GM18870 (cell line): Measurements from ENCODE around the gene PARN.
"Not testable (repeated sequence)": the region's sequence is repeated elsewhere in the genome, so short reads cannot be mapped to it uniquely, and the experiment has no call there.

Experiments
- ATAC-seq: cut with Tn5 transposase; IDR thresholded peaks from one replicate; pipeline ENCODE4 v1.9.1; 2021; ENCODE audit warnings: moderate library complexity; ENCODE audit not compliant: unreplicated experiment

Gene PARN, protein sequence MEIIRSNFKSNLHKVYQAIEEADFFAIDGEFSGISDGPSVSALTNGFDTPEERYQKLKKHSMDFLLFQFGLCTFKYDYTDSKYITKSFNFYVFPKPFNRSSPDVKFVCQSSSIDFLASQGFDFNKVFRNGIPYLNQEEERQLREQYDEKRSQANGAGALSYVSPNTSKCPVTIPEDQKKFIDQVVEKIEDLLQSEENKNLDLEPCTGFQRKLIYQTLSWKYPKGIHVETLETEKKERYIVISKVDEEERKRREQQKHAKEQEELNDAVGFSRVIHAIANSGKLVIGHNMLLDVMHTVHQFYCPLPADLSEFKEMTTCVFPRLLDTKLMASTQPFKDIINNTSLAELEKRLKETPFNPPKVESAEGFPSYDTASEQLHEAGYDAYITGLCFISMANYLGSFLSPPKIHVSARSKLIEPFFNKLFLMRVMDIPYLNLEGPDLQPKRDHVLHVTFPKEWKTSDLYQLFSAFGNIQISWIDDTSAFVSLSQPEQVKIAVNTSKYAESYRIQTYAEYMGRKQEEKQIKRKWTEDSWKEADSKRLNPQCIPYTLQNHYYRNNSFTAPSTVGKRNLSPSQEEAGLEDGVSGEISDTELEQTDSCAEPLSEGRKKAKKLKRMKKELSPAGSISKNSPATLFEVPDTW

DNA sequence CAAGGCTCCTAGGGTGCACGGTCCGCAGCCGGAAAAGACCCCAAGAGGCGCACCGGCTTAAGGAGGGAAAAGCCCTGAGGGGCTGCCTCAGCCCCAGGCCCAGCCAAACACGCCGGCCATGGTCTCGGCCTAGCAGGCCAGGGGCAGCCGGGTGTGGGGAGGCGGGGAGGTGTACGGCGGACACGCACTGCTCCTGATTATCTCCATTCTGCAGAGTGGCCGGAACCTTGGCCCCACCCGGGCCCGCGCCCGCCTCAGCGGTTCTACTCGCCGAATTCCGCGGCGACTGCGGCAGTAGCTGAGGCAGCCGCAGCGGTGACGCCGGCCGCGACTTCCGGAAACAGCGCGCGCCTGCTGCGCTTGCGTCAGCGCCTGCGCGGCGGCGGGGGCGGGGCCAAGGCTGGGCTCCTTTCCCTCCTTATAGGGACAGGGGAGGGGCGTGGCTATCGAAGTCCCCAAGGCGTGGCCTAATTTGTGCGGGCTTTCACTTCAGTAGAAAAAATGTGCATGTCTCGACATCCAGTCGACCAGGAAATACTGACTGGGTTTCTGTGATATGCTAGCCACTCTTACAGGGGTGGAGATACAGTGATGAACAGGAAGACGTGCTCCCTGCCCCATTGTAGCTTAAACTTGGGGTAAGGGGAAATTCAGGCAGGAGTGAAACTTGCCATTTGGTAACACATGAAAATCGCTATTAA lies at the start of gene PARN:
PARN (minus strand) TSS at position 342 of the 701 bp plus-strand sequence; CDS start at position 207, 135 bp downstream.
- ATAC-seq = peak; percentile 33

DNA sequence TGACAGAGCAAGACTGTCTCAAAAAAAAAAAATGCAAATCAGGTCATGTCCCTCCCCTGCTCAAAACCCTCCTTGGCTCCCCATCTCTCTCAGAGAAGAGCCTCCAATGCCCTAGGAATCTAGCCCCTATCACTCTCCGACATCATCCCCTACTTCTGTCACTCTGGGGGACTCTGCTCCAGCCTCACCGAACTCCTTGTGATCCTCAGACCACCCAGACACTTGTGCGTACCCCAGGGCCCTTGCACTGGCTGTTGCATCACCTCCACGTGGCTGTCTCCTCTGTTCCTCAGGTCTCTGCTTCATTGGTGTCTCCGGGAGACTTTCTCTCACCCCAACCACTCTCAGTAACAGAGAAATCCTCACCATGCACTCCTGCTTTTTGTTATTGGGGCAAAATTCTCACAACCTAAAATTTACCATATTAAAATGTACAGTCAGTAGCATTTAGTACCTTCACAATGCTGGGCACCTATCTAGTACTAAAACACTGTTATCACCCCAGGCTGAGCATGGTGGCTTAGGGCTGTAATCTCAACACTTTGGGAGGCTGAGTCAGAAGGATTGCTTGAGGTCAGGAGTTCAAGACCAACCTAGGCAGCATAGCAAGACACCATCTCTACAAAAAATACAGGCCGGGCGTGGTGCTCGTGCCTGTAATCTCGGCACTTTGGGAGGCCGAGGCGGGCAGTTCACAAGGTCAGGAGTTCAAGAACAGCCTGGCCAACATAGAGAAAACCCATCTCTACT lies 48.9 kb upstream of the PARN start:
- no peak for ATAC-seq

DNA sequence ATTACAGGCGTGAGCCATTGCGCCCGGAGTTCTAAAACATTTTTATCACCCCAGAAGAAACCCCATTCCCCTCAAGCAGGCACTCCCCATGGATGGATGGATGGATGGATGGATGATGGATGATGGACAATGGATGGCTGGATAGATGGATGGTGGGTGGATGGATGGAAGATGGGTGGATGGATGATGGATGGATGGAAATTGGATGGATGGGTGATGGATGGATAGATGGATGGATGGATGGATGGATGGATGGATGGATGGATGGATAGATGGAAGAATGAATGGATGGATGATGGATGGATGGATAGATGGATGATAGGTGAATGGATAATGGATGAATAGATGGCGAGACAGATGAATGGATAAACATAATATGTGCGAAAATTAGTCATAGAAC lies 47.6 kb upstream of the PARN start:
- ATAC-seq = no peak

DNA sequence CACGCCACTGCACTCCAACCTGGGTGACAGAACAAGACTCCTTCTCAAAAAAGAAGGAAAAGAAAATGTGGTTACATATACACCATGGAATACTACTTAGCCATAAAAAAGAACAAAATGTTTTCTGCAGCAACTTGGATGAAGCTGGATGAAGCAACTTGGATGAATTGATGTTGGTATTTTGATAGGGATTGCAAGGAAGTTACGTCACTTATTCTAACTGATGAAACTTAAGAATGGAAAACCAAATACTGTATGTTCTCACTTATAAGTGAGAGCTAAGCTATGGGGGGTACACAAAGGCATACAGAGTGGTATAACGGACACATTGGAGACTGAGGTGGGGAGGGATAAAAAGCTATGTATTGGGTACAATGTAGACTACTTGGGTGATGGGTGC lies 46.6 kb upstream of the PARN start:
- no peak for ATAC-seq

DNA sequence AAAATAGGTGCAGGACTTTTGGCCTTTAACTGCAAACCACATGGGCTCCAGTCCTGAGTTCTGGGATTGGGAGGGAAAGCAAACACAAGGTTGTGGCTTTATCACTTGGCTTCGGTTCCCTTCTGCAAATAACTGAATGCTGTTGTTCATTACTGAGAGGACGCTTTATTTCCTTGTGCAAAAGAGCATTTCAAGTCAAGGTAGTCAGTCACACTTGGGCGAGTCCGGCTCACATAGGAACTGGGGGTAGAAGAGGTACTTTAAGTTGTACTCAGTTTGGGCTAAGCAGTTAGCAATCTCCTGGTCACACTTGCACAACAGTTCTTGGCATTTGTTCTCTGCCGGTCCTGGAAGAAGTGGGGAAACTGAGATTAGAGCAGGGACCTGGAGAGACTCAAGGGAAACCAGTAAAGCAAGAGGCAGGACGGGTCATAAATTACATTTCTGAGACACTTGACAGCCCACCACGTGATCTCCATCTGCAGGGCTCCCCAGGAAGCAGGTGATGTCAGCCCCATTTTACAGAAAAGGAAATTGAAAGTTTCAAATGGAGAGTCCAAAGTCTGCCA lies 42.4 kb upstream of the PARN start:
- no peak for ATAC-seq

DNA sequence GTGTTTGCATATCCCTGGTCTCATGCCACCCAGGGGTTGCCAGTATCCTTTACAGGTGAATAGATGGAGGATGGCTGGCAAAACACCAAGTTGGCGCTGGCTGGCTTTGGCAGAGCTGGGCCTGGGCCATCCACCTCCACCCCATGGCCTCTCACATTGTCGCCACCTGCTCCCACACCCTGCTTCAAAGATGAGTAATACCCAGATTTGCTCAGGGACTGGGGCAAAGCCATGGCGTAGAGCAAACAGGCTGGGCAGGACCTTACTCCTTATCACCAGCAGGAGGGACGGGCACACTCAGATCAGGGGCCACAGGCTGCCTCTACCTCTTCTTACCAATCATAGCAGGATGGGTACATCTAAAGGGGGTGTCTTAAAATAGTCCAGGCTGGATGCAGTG lies 39.7 kb upstream of the PARN start:
- no peak for ATAC-seq

DNA sequence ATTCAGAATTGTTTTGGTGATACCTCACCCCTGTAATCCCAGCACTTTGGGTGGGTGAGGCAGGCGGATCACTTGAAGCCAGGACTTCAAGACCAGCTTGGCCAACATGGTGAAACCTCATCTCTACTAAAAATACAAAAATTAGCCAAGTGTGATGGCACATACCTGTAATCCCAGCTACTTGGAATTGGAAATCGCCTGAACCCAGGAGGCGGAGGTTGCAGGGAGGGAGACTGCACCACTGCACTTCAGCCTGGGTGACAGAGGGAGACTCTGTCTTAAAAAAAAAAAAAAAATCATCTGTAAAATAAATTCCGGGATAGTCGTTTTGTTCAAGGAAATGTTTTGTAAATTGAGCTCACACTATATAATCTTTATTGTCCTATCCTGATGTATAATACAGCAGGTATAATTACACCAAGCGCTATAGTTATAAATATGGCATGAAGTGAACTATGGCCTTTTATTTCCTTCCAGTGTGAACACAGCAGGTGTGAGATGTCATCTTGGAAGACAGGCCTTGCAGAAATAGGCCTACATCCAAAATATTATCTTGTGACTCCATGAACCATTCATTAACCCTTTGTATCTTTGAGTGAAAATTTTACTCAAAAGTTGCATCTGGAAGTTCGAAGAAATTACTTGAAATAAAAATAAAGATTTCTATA lies 38.6 kb upstream of the PARN start:
- no peak for ATAC-seq

DNA sequence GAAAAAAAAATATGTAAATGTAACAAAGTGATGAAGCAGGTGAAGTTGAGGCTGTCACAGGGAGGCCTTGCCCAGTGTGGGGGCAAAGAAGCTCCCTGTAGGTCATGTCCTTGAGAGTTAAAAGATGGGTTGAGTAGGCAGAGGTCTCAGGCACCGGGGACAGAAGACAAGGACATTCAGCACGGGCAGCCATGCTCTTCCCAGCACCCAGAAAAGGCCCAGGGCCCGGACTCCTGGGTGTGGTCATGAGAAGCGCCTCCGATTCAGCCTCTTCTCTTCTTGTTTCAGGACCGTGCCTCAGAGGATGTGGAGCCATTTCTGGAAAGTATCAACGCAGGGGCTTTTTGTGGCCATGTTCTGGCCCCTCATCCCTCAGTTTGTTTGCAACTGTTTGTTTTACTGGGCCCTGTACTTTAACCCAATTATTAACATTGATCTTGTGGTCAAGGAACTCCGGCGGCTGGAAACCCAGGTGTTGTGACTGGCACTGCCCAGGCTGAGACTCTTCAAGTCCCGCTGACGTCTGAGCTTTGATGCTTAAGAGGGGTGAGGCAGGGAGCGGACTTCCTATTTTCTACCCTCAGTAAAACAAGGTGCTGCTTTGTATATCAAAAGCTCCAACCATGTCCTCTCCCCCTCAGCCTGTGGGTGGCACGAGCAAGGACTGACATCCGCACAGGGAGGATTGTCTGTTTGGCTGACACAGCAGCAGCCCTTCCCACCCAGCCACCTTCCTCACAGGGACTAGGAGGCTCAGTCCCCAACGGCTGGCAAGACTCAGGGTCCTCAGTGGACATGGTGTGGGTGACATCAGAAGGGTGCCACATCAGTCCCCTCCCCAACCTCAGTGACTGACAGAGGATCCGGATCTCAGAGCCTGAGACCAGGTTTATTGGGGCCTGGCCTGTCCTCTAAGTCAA lies 37.5 kb upstream of the PARN start:
- no peak for ATAC-seq

DNA sequence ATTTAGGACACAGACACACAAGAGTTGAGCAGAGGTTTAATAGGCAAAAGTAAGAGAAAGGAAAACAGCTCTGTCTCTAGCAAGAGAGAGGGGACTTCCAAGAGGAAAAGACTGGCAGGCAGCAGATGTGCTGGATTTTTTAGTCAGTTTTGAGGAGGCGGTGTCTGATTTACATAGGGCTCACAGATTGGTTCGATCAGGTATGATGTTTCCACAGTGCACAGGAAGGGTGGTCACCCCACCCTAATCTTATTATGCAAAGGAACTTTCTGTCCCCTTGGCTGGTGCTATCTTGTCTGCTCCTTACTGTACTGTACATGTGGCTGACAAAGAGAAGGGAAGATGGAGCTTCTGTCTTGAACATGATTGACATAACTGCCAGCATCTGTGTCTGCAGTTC lies 28.0 kb upstream of the PARN start:
- peak; percentile 64 for ATAC-seq

DNA sequence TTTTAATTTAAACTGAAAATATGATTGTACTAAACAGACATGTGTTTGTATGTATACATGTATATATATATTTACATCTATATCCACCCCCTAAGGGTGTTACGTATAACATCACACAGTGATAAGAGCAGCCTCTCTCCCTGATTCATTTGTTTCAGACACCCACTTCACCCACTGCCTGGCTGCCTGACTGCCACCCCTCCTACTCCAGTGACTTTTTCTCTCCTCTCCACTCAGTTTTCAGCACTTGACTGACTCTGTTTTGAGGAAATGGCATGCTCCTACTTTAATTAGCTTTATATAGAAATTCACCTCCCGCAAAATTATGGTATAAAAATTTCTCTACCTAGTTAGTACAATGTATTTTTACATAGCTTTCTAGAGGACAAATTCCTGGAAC lies 22.7 kb upstream of the PARN start:
- ATAC-seq = no peak

DNA sequence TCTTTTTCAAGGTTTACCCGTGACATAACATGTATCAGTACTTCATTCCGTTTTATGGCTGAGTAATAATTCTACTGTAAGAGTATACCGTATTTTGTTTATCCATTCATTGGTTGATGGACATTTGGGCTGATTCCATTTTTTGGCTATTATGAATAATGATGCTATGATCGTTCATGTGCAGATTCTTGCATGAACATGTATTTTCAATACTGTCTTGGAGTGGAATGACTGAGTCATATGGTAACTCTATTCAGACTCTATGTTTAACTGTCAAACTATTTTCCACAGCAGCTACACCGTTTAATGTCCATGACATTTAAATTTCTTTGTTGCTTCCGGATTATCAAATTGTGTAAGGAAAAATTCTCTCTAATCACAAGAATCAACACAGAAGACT lies 20.6 kb upstream of the PARN start:
- ATAC-seq = no peak

DNA sequence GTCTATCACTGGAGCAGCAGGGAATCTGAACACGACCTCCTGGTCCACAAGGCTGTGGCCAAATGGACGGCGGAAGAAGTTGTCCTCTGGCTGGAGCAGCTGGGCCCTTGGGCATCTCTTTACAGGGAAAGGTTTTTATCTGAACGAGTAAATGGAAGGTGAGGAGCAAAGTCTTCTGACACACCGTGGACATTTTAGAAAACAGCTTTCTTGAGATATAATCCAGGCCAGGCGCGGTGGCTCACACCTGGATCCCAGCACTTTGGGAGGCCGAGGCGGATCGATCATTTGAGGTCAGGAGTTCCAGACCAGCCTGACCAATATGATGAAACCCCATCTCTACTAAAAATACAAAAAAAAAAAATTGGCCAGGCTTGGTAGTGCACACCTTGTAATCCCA lies 19.8 kb upstream of the PARN start:
- no peak for ATAC-seq

DNA sequence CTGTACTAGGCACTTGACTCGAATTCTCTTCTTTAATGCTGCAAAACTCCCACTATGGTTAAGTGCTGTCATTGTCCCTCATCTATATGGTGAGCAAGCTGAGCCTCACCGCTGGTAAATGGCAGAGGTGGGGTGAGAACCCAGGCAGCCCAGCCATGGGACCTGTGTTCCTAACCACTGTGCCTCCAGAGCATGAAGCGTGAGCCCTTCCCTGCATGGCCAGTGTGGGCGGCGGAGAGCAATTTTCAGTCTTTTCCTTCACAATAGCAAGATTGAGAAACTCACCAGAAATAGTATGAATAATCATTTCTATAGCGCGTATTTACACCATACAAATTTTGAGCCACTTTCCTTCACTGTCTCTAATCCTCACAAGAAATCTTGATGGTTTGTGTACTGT lies 11.9 kb upstream of the PARN start:
- ATAC-seq = no peak

DNA sequence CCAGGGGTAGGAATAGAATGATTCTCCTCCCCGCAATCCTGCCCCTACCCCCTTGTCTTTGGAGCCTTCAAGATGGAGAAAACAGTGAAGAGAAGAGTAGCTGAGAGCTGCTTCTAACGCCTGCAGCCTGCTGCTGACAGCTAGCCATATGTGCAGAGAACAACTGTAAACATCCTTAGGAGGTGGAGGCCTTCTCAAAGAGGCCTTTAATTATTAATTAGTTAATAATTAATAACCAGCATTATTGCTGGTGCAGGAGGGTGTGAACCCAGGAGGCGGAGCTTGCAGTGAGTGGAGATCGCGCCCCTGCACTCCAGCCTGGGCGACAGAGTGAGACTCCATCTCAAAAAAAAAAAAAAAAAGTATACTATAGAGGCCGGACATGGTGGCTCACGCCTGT lies 11.1 kb upstream of the PARN start:
- ATAC-seq = no peak

DNA sequence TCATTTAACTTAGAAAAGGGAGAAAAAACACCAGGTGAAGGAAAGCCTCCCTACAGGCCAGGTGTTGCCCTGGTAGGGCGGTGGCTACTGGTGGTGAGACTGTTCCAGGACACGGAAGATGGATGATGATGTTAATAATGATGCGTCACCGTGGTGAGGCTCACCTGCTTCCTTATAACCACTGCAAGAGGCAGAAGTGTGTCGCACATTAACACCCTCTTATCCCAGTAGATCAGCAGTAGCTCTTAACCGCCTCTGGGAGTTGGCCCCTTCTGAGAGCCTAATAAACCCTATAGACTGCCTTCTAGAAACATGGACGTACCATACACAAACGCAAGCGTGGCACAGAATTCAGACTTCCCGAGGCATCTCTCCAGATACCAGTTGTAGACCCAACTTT lies 10.5 kb upstream of the PARN start:
- no peak for ATAC-seq

DNA sequence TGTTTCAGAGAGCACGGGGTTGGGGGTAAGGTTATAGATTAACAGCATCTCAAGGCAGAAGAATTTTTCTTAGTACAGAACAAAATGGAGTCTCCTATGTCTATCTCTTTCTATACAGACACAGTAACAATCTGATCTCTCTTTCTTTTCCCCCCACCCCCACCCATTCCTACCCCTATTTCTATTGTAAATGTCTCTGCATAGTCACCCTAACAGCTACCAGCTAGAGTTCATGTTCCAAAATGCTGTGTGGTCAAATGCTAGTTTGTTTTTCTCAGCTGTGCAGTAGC lies 6.8 kb upstream of the PARN start:
- not testable (repeated sequence) for ATAC-seq

DNA sequence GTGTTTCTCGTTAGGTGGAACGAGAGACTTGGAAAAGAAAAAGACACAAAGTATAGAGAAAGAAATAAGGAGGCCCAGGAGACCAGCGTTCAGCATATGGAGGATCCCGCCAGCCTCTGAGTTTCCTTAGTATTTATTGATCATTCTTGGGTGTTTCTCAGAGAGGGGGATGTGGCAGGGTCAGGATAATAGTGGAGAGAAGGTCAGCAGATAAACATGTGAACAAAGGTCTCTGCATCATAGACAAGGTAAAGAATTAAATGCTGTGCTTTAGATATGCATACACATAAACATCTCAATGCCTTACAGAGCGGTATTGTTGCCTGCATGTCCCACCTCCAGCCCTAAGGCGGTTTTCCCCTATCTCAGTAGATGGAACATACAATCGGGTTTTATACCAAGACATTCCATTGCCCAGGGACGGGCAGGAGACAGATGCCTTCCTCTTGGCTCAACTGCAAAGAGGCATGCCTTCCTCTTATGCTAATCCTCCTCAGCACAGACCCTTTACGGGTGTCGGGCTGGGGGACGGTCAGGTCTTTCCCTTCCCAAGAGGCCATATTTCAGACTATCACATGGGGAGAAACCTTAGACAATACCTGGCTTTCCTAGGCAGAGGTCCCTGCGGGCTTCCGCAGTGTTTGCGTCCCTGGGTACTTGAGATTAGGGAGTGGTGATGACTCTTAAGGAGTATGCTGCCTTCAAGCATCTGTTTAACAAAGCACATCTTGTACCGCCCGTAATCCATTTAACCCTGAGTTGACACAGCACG lies 6.3 kb upstream of the PARN start:
- ATAC-seq = not testable (repeated sequence)

DNA sequence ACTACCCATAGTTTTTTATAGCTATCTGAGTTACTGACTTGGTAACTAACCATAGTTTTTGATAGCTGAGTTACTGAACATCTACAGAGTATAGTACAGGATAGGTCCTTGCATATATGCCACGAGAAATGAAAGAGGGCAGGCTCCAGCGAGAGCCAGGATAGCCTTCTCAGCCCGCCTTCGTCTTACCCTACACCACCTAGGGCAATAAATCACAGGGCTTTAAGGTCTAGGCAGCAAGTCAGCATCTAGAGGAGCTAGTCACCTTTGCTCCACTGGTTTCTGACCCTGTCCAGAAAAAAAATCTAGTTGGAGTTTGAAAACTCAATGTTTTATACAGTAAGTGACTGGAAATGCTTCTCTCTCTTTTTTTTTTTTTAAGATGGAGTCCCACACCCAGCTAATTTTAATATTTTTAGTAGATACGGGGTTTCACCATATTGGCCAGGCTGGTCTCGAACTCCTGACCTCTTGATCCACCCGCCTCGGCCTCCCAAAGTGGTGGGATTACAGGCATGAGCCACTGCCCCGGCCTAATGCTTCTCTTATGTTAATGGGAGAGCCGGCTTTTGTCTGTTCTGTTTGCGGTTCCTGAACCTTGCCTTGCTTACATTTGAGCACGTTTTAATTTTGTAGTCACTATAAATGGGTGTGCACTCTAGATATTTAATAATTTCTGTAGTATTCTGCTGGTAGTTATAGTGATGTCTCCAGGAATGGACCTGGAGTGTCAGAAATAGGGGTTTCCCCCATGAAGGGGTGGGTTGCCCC lies 5.5 kb upstream of the PARN start:
- no peak for ATAC-seq
